Measurements from ENCODE around the gene BAZ2A. TPM values are rescaled to one million over a fixed set of nuclear protein-coding genes. Genes with fewer than 3 reads are reported as not detected.

Gene BAZ2A
- total and polyA plus RNA-seq, 4 donors, result 15.2 to 130 (median 62.3) TPM

- Histone ChIP-seq H3K27ac (ENCODE audit: low read depth in 1 of 2, low read length in 2 of 2) (peak overlapping the region in 1 of 2 donors; percentile 25), H3K27me3 (ENCODE audit: control insufficient read depth in 1 of 2, insufficient read depth in 2 of 2, low read length in 1 of 2) (no peaks in the 10 kb centered on the region), H3K9me3 (ENCODE audit: control insufficient read depth, low read length) (no peaks in the 10 kb centered on the region), H3K4me3 (ENCODE audit: low read length in 2 of 2) (no peak overlapping the region), H3K4me1 (ENCODE audit: control insufficient read depth in 1 of 2, insufficient read depth in 2 of 2, low read length in 2 of 2) (peaks cover 0 to 4% of the 10 kb centered on the region in 2 donors), H3K36me3 (ENCODE audit: control insufficient read depth in 1 of 2, insufficient read depth in 2 of 2, low read length in 1 of 2) (no peaks in the 10 kb centered on the region)
- ATAC-seq (ENCODE audit: low FRiP score), result no peak
- intact Hi-C loops (cut with DNase I), result loop anchor here in 1 of 2 donors (5.0 kb wide), 1 partner anchor 111 kb away; the partner anchor contains the start of gene RBMS2
- 39% methylated on average over 4 of the region's 4 CpGs for WGBS, 2 donors
- DNase-seq, result no peak
These were observed 2.8 kb upstream of the BAZ2A start for GRCh38 chr12:56632701-56633467.

- intact Hi-C loops (cut with DNase I), result loop anchor here in 1 of 2 donors (5.0 kb wide), 1 partner anchor 110 kb away; the partner anchor contains the start of gene RBMS2
- peak overlapping the region in 1 of 2 donors; percentile 25 for H3K27ac ChIP-seq (ENCODE audit: low read depth in 1 of 2, low read length in 2 of 2)
- no peaks in the 10 kb centered on the region for H3K9me3 ChIP-seq (ENCODE audit: control insufficient read depth, low read length)
- H3K27me3 ChIP-seq (ENCODE audit: control insufficient read depth in 1 of 2, insufficient read depth in 2 of 2, low read length in 1 of 2), result no peaks in the 10 kb centered on the region
- no peak overlapping the region for H3K4me3 ChIP-seq (ENCODE audit: low read length in 2 of 2)
- DNase-seq (peak; percentile 76 to 92), ATAC-seq (ENCODE audit: low FRiP score) (no peak)
- H3K36me3 ChIP-seq (ENCODE audit: control insufficient read depth in 1 of 2, insufficient read depth in 2 of 2, low read length in 1 of 2), result no peaks in the 10 kb centered on the region
- WGBS, 2 donors, result 7 to 10% methylated on average over 12 to 13 of the region's 13 CpGs
- peaks cover 0 to 4% of the 10 kb centered on the region in 2 donors for H3K4me1 ChIP-seq (ENCODE audit: control insufficient read depth in 1 of 2, insufficient read depth in 2 of 2, low read length in 2 of 2)
These were observed 1.9 kb upstream of the BAZ2A start for GRCh38 chr12:56631790-56632700.

GRCh38 chr12:56629459-56630179, 507 bp downstream of the BAZ2A start:
- no peaks in the 10 kb centered on the region for H3K36me3 ChIP-seq (ENCODE audit: control insufficient read depth in 1 of 2, insufficient read depth in 2 of 2, low read length in 1 of 2)
- whole genome bisulfite sequencing, 2 donors, result 1% methylated on average over 46 of the region's 46 CpGs
- intact Hi-C loops (cut with DNase I), result loop anchor here in 1 of 2 donors (5.0 kb wide), 1 partner anchor 107 kb away; the partner anchor contains the start of gene RBMS2
- DNase-seq (peak in 1 of 2 donors; percentile 59), ATAC-seq (ENCODE audit: low FRiP score) (peak; percentile 53)
- no peaks in the 10 kb centered on the region for H3K27me3 ChIP-seq (ENCODE audit: control insufficient read depth in 1 of 2, insufficient read depth in 2 of 2, low read length in 1 of 2)
- peak overlapping the region in 1 of 2 donors; percentile 38 for H3K27ac ChIP-seq (ENCODE audit: low read depth in 1 of 2, low read length in 2 of 2)
- H3K9me3 ChIP-seq (ENCODE audit: control insufficient read depth, low read length), result no peaks in the 10 kb centered on the region
- H3K4me1 ChIP-seq (ENCODE audit: control insufficient read depth in 1 of 2, insufficient read depth in 2 of 2, low read length in 2 of 2), result peaks cover 0 to 4% of the 10 kb centered on the region in 2 donors
- peak overlapping the region; percentile 84 to 97 for H3K4me3 ChIP-seq (ENCODE audit: low read length in 2 of 2)

- DNase-seq (peak; percentile 79 to 86), ATAC-seq (ENCODE audit: low FRiP score) (peak; percentile 60)
- no peaks in the 10 kb centered on the region for H3K27me3 ChIP-seq (ENCODE audit: control insufficient read depth in 1 of 2, insufficient read depth in 2 of 2, low read length in 1 of 2)
- H3K9me3 ChIP-seq (ENCODE audit: control insufficient read depth, low read length), result no peaks in the 10 kb centered on the region
- peaks cover 0 to 4% of the 10 kb centered on the region in 2 donors for H3K4me1 ChIP-seq (ENCODE audit: control insufficient read depth in 1 of 2, insufficient read depth in 2 of 2, low read length in 2 of 2)
- intact Hi-C loops (cut with DNase I), result no loop called here
- H3K27ac ChIP-seq (ENCODE audit: low read depth in 1 of 2, low read length in 2 of 2), result peak overlapping the region; percentile 3 to 37
- H3K4me3 ChIP-seq (ENCODE audit: low read length in 2 of 2), result peak overlapping the region; percentile 84 to 97
- no peaks in the 10 kb centered on the region for H3K36me3 ChIP-seq (ENCODE audit: control insufficient read depth in 1 of 2, insufficient read depth in 2 of 2, low read length in 1 of 2)
- WGBS, 2 donors, result 0 to 1% methylated on average over 18 of the region's 18 CpGs
These were observed 1.3 kb downstream of the BAZ2A start for GRCh38 chr12:56628671-56629458.

GRCh38 chr12:56626701-56627100, 3.4 kb downstream of the BAZ2A start:
- H3K9me3 ChIP-seq (ENCODE audit: control insufficient read depth, low read length), result no peaks in the 10 kb centered on the region
- DNase-seq (no peak), ATAC-seq (ENCODE audit: low FRiP score) (no peak)
- no peak overlapping the region for H3K27ac ChIP-seq (ENCODE audit: low read depth in 1 of 2, low read length in 2 of 2)
- no peaks in the 10 kb centered on the region for H3K36me3 ChIP-seq (ENCODE audit: control insufficient read depth in 1 of 2, insufficient read depth in 2 of 2, low read length in 1 of 2)
- H3K27me3 ChIP-seq (ENCODE audit: control insufficient read depth in 1 of 2, insufficient read depth in 2 of 2, low read length in 1 of 2), result no peaks in the 10 kb centered on the region
- H3K4me1 ChIP-seq (ENCODE audit: control insufficient read depth in 1 of 2, insufficient read depth in 2 of 2, low read length in 2 of 2), result peaks cover 0 to 2% of the 10 kb centered on the region in 2 donors
- no peak overlapping the region for H3K4me3 ChIP-seq (ENCODE audit: low read length in 2 of 2)
- intact Hi-C loops (cut with DNase I), result no loop called here

- H3K4me3 ChIP-seq (ENCODE audit: low read length in 2 of 2), result no peak overlapping the region
- WGBS, 2 donors, result 76 to 79% methylated on average over 1 of the region's 1 CpG
- H3K9me3 ChIP-seq (ENCODE audit: control insufficient read depth, low read length), result no peaks in the 10 kb centered on the region
- peaks cover 0 to 2% of the 10 kb centered on the region in 2 donors for H3K4me1 ChIP-seq (ENCODE audit: control insufficient read depth in 1 of 2, insufficient read depth in 2 of 2, low read length in 2 of 2)
- intact Hi-C loops (cut with DNase I), result no loop called here
- no peaks in the 10 kb centered on the region for H3K27me3 ChIP-seq (ENCODE audit: control insufficient read depth in 1 of 2, insufficient read depth in 2 of 2, low read length in 1 of 2)
- no peaks in the 10 kb centered on the region for H3K36me3 ChIP-seq (ENCODE audit: control insufficient read depth in 1 of 2, insufficient read depth in 2 of 2, low read length in 1 of 2)
- DNase-seq, result no peak
- H3K27ac ChIP-seq (ENCODE audit: low read depth in 1 of 2, low read length in 2 of 2), result no peak overlapping the region
- ATAC-seq (ENCODE audit: low FRiP score), result no peak
These were observed 7.6 kb downstream of the BAZ2A start for GRCh38 chr12:56622535-56622934.

- no peak for ATAC-seq (ENCODE audit: low FRiP score)
- no peak overlapping the region for H3K27ac ChIP-seq (ENCODE audit: low read depth in 1 of 2, low read length in 2 of 2)
- H3K36me3 ChIP-seq (ENCODE audit: control insufficient read depth in 1 of 2, insufficient read depth in 2 of 2, low read length in 1 of 2), result peaks cover 16 to 23% of the 10 kb centered on the region in 2 donors
- intact Hi-C loops (cut with DNase I), result no loop called here
- DNase-seq, result no peak
- no peaks in the 10 kb centered on the region for H3K27me3 ChIP-seq (ENCODE audit: control insufficient read depth in 1 of 2, insufficient read depth in 2 of 2, low read length in 1 of 2)
- H3K4me3 ChIP-seq (ENCODE audit: low read length in 2 of 2), result no peak overlapping the region
- H3K9me3 ChIP-seq (ENCODE audit: control insufficient read depth, low read length), result no peaks in the 10 kb centered on the region
- H3K4me1 ChIP-seq (ENCODE audit: control insufficient read depth in 1 of 2, insufficient read depth in 2 of 2, low read length in 2 of 2), result no peaks in the 10 kb centered on the region
These were observed 13.2 kb downstream of the BAZ2A start for GRCh38 chr12:56616925-56617324.

GRCh38 chr12:56616244-56616643, 13.9 kb downstream of the BAZ2A start:
- Histone ChIP-seq H3K9me3 (ENCODE audit: control insufficient read depth, low read length) (no peaks in the 10 kb centered on the region), H3K27ac (ENCODE audit: low read depth in 1 of 2, low read length in 2 of 2) (no peak overlapping the region), H3K4me1 (ENCODE audit: control insufficient read depth in 1 of 2, insufficient read depth in 2 of 2, low read length in 2 of 2) (no peaks in the 10 kb centered on the region), H3K4me3 (ENCODE audit: low read length in 2 of 2) (no peak overlapping the region), H3K27me3 (ENCODE audit: control insufficient read depth in 1 of 2, insufficient read depth in 2 of 2, low read length in 1 of 2) (no peaks in the 10 kb centered on the region), H3K36me3 (ENCODE audit: control insufficient read depth in 1 of 2, insufficient read depth in 2 of 2, low read length in 1 of 2) (peaks cover 22 to 27% of the 10 kb centered on the region in 2 donors)
- DNase-seq (no peak), ATAC-seq (ENCODE audit: low FRiP score) (no peak)
- 72 to 81% methylated on average over 3 of the region's 3 CpGs for WGBS, 2 donors
- intact Hi-C loops (cut with DNase I), result no loop called here

All from aorta (tissue), 5 donors.